Peyer's patch (tissue), 4 donors: ENCODE results near the gene ACTN3. TPM values are rescaled to one million over a fixed set of nuclear protein-coding genes. Genes with fewer than 3 reads are reported as not detected.

Experiments
- DNase-seq, 3 donors: peaks; one replicate each; pipeline ENCODE4 v3.0.0-alpha.2; 2017 to 2019
- H3K27ac ChIP-seq, 4 donors: fragments of 200-600 bp; sonication (generic); one replicate each; pipeline ENCODE4 v1.5.1; 2016 to 2019
- H3K27me3 ChIP-seq, 2 donors: fragments of 200-600 bp; sonication (generic); one replicate each; pipeline ENCODE4 v1.5.1; 2019
- H3K36me3 ChIP-seq, 3 donors: fragments of 200-600 bp; sonication (generic); one replicate each; pipeline ENCODE4 v1.5.1; 2016 to 2019
- H3K4me1 ChIP-seq, 4 donors: fragments of 200-600 bp; sonication (generic); one replicate each; pipeline ENCODE4 v1.5.1; 2016 to 2019
- H3K4me3 ChIP-seq, 4 donors: fragments of 200-600 bp; sonication (generic); 1 replicate in 3 of 4; 2 replicates in 1 of 4; pipeline ENCODE4 v1.5.1; 2016 to 2019; ENCODE audit warnings: mild to moderate bottlenecking in 1 of 4
- H3K9me3 ChIP-seq, 4 donors: fragments of 200-600 bp; sonication (generic); one replicate each; pipeline ENCODE4 v1.5.1; 2016 to 2019; ENCODE audit warnings: mild to moderate bottlenecking in 1 of 4
- POLR2A ChIP-seq, 2 donors: fragments of 450-650 bp; IDR thresholded peaks; one replicate each; pipeline ENCODE4 v1.5.1; 2017; ENCODE audit warnings: antibody characterized with exemption in 2 of 2, mild to moderate bottlenecking in 2 of 2, moderate library complexity in 2 of 2
- total RNA-seq, 4 donors: library from RNA; depleted of rRNA; stranded (reverse); fragments of >200 nt; gene quantifications; one replicate each; pipeline ENCODE4 v1.1.0, GENCODE V29; 2016
- TF ChIP-seq, protein P1 (sequence below), 6 experiments: fragments of 450-650 bp in 4 of 6; fragments of 200-600 bp in 2 of 6; sonication (generic) in 1 of 6; IDR thresholded peaks; one replicate each; pipeline ENCODE4 v1.5.1; 2017 to 2019; ENCODE audit warnings: antibody characterized with exemption in 6 of 6, mild to moderate bottlenecking in 3 of 6, moderate library complexity in 1 of 6

Gene ACTN3
- total RNA-seq, 4 donors from 2014 or later, result not detected

GRCh38 chr11:66589996-66590675, 43.4 kb downstream of the ACTN3 start:
- DNase-seq, result no peak
- Histone ChIP-seq H3K9me3 (no peaks in the 10 kb centered on the region), H3K36me3 (no peaks in the 10 kb centered on the region), H3K4me3 (no peak overlapping the region), H3K27me3 (no peaks in the 10 kb centered on the region), H3K4me1 (peaks cover 3 to 28% (median 13%) of the 10 kb centered on the region in 4 donors), H3K27ac (no peak overlapping the region)
- TF ChIP-seq, protein P1, sequence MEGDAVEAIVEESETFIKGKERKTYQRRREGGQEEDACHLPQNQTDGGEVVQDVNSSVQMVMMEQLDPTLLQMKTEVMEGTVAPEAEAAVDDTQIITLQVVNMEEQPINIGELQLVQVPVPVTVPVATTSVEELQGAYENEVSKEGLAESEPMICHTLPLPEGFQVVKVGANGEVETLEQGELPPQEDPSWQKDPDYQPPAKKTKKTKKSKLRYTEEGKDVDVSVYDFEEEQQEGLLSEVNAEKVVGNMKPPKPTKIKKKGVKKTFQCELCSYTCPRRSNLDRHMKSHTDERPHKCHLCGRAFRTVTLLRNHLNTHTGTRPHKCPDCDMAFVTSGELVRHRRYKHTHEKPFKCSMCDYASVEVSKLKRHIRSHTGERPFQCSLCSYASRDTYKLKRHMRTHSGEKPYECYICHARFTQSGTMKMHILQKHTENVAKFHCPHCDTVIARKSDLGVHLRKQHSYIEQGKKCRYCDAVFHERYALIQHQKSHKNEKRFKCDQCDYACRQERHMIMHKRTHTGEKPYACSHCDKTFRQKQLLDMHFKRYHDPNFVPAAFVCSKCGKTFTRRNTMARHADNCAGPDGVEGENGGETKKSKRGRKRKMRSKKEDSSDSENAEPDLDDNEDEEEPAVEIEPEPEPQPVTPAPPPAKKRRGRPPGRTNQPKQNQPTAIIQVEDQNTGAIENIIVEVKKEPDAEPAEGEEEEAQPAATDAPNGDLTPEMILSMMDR (IDR thresholded peaks at IDR 0.05), result no peak
- TF ChIP-seq POLR2A (IDR thresholded peaks at IDR 0.05), result no peak

DNA sequence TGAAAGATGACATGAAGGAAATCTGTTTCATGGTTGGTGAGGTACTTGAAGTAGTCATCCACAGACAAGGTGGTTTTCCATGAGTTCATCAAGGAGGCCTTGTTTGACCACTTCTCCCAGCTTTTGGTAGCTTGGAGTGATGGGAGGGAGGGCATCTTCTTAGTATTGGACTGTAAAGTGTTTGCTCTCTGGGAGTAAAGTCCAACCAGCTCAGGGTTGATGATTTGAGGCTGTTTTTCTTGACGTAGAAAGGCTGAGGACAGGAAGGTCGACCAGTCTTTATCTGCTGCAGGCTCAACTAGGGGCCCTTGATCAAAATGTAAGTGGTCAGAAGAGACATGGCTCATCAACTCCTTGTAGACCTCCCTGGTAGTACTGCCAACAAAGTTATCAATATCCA, 44.5 kb downstream of the ACTN3 start:
- DNase-seq, result no peak
- no peak for TF ChIP-seq POLR2A (IDR thresholded peaks at IDR 0.05)
- TF ChIP-seq, protein P1 (IDR thresholded peaks at IDR 0.05), result no peak
- H3K27ac ChIP-seq, result no peak overlapping the region
- H3K4me1 ChIP-seq, result peaks cover 3 to 38% (median 19%) of the 10 kb centered on the region in 4 donors
- H3K27me3 ChIP-seq, result no peaks in the 10 kb centered on the region
- H3K36me3 ChIP-seq, result no peaks in the 10 kb centered on the region
- no peaks in the 10 kb centered on the region for H3K9me3 ChIP-seq
- no peak overlapping the region for H3K4me3 ChIP-seq

GRCh38 chr11:66592457-66593302, 46.0 kb downstream of the ACTN3 start, which contains the start of the genes CCDC87 and CCS:
Gene CCDC87, minus strand, starts transcription at chr11:66593063. Its CDS starts 48 bp downstream, at chr11:66593015.
Gene CCS, plus strand, starts transcription at chr11:66593185. Its CDS starts 77 bp downstream, at chr11:66593262.
- Histone ChIP-seq H3K27me3 (no peaks in the 10 kb centered on the region), H3K9me3 (no peaks in the 10 kb centered on the region), H3K4me3 (peak within 1 kb of the TSS; percentile 49 to 71 (median 57)), H3K36me3 (no peaks in the 10 kb centered on the region), H3K4me1 (peaks cover 3 to 38% (median 19%) of the 10 kb centered on the region in 4 donors), H3K27ac (peak within 1 kb of the TSS; percentile 68 to 87 (median 82))
- peak; percentile 98 to 100 (median 99) for DNase-seq
- TF ChIP-seq, protein P1 (IDR thresholded peaks at IDR 0.05), result peak; percentile 37 to 90 (median 74)
- TF ChIP-seq POLR2A (IDR thresholded peaks at IDR 0.05), result peak; percentile 80 to 96

GRCh38 chr11:66593303-66593635, 46.6 kb downstream of the ACTN3 start:
- no peaks in the 10 kb centered on the region for H3K27me3 ChIP-seq
- H3K36me3 ChIP-seq, result no peaks in the 10 kb centered on the region
- no peaks in the 10 kb centered on the region for H3K9me3 ChIP-seq
- peaks cover 3 to 38% (median 19%) of the 10 kb centered on the region in 4 donors for H3K4me1 ChIP-seq
- TF ChIP-seq, protein P1 (IDR thresholded peaks at IDR 0.05), result no peak
- no peak for TF ChIP-seq POLR2A (IDR thresholded peaks at IDR 0.05)
- no peak for DNase-seq
- H3K4me3 ChIP-seq, result peak overlapping the region; percentile 49 to 71 (median 57)
- peak overlapping the region; percentile 68 to 87 (median 82) for H3K27ac ChIP-seq

GRCh38 chr11:66593650-66594049, 46.9 kb downstream of the ACTN3 start:
- Histone ChIP-seq H3K27me3 (no peaks in the 10 kb centered on the region), H3K4me3 (peak overlapping the region; percentile 49 to 71 (median 57)), H3K4me1 (peaks cover 3 to 38% (median 19%) of the 10 kb centered on the region in 4 donors), H3K36me3 (no peaks in the 10 kb centered on the region), H3K9me3 (no peaks in the 10 kb centered on the region), H3K27ac (peak overlapping the region; percentile 68 to 87 (median 82))
- DNase-seq, result no peak
- no peak for TF ChIP-seq POLR2A (IDR thresholded peaks at IDR 0.05)
- TF ChIP-seq, protein P1 (IDR thresholded peaks at IDR 0.05), result no peak
